Colonic mucosa (tissue), 4 donors: ENCODE measurements around the gene LDAF1. TPM values are rescaled to one million over a fixed set of nuclear protein-coding genes. Genes with fewer than 3 reads are reported as not detected.
A peak's percentile ranks its signal among the peaks of the same experiment; 100 is the strongest.
"Not testable (repeated sequence)": the region's sequence is repeated elsewhere in the genome, so short reads cannot be mapped to it uniquely, and the experiment has no call there.

Experiments
- DNase-seq: peaks from one replicate; pipeline ENCODE4 v3.0.0-alpha.2; 2020
- H3K27ac ChIP-seq: fragments of 200-600 bp; one replicate; pipeline ENCODE4 v1.8.0; 2021
- H3K27me3 ChIP-seq: fragments of 200-600 bp; one replicate; pipeline ENCODE4 v1.8.0; 2021
- H3K36me3 ChIP-seq: fragments of 200-600 bp; one replicate; pipeline ENCODE4 v1.8.0; 2021
- H3K4me1 ChIP-seq: fragments of 200-600 bp; one replicate; pipeline ENCODE4 v1.8.0; 2021; ENCODE audit warnings: mild to moderate bottlenecking
- H3K4me3 ChIP-seq: fragments of 200-600 bp; one replicate; pipeline ENCODE4 v1.8.0; 2021
- H3K9ac ChIP-seq, 2 donors: one replicate each; pipeline ENCODE4 v1.7.0; 2013; ENCODE audit warnings: control low read depth in 2 of 2, low read depth in 2 of 2, low read length in 2 of 2
- H3K9me3 ChIP-seq: fragments of 200-600 bp; one replicate; pipeline ENCODE4 v1.8.0; 2021
- intact Hi-C: fragments of 100-400 bp; cut with DNase I; formaldehyde crosslinking; loops from one replicate; pipeline ENCODE4 v1.14.1; 2022
- total RNA-seq, 2 donors: library from RNA; stranded (reverse); fragmentation: NEBNext Ultra II Directional in 1 of 2; extraction: Animal tissue kit (Norgen Biotek cat#: 25700) in 1 of 2; gene quantifications; one replicate each; pipeline ENCODE4 v1.2.1, GENCODE V29; 2021
- TF ChIP-seq, protein P1 (sequence below): fragments of 200-600 bp; IDR thresholded peaks from one replicate; pipeline ENCODE4 v1.8.0; 2022; ENCODE audit warnings: antibody characterized with exemption, mild to moderate bottlenecking
- donor health status: healthy.
- donor health status: DM: no; HTN: no; CAD: no.
- donor health status: DM: no; HTN: no; CAD: no.

Gene LDAF1
- total RNA-seq = 10 to 100 TPM; 25.6 to 58.2 TPM

DNA sequence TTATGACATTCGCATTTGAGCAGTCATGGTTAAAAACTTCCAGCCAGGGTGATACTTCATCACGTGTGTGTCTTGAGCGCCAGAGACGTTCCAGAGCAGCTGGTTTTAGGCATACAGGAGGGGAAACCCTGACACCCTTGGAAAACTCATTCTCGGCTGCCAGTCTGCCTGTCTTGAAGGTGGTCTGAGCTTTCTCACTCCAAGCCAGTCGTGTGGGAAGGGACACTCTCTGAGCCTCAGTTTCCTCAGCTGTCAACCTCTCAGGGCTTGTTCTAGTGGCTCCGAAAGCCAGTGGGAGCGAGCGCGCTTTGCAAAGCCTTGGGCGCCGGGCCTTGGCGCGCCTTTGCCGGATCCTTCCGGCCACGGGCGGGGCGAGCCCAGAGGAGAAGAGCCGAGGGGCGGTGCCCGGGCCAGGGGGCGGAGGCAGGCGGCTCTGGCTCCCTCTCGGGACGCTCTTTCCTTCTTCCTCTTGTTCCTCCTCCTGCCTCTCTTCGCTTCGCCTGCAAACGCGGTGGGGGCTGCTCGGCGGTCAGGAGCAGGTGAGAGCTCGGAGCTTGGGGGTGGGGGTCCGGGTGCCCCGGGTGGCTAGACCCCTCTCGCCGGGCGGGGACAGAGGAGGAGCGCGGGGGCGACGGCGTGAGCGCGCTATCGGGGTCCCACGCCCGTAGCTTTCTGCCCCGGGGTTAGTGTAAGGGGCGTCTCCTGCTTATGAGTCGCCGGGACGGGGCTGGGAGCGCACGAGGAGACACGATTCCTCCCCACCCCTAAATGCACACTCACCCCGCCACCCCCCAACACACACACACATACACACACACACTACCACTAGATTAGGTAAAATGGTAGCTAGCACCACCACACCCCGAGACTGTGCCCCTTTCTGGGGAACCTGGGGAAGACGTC, at the start of gene LDAF1:
LDAF1 (plus strand) TSS at position 467 of the 903 bp plus-strand sequence. CDS start 2,509 bp downstream, outside the sequence.
- Histone ChIP-seq H3K9ac (peak within 1 kb of the TSS; percentile 86 to 96), H3K9me3 (no peaks in the 10 kb centered on the region), H3K4me1 (peaks cover 11% of the 10 kb centered on the region), H3K4me3 (peak within 1 kb of the TSS; percentile 85), H3K27ac (peak within 1 kb of the TSS; percentile 76), H3K36me3 (no peaks in the 10 kb centered on the region), H3K27me3 (no peaks in the 10 kb centered on the region)
- intact Hi-C loops = loop anchor here (5.0 to 10.0 kb wide), 2 partner anchors 144 to 1166 kb away; no protein-coding TSS in a partner anchor
- DNase-seq = peak; percentile 93
- TF ChIP-seq, protein P1, sequence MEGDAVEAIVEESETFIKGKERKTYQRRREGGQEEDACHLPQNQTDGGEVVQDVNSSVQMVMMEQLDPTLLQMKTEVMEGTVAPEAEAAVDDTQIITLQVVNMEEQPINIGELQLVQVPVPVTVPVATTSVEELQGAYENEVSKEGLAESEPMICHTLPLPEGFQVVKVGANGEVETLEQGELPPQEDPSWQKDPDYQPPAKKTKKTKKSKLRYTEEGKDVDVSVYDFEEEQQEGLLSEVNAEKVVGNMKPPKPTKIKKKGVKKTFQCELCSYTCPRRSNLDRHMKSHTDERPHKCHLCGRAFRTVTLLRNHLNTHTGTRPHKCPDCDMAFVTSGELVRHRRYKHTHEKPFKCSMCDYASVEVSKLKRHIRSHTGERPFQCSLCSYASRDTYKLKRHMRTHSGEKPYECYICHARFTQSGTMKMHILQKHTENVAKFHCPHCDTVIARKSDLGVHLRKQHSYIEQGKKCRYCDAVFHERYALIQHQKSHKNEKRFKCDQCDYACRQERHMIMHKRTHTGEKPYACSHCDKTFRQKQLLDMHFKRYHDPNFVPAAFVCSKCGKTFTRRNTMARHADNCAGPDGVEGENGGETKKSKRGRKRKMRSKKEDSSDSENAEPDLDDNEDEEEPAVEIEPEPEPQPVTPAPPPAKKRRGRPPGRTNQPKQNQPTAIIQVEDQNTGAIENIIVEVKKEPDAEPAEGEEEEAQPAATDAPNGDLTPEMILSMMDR = no peak

DNA sequence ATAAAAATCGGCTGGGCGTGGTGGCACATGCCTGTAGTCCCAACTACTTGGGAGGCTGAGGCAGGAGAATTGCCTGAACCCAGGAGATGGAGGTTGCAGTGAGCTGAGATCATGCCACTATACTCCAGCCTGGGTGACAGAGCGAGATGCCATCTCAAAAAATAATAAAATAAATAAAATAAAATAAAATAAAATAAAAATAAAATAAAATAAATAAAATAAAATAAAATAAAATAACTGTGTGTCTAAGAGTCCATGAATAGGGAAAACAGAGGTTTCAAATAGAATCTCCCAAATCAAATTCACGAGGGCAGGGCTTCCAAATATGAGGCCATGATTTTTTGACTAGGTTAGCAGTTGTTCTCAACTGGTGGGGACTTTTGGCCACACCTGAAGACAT, 42.9 kb upstream of the LDAF1 start:
- H3K27me3 ChIP-seq, H3K4me1 ChIP-seq, intact Hi-C loops, DNase-seq, H3K36me3 ChIP-seq, H3K27ac ChIP-seq, H3K9me3 ChIP-seq, H3K4me3 ChIP-seq, H3K9ac ChIP-seq: not testable (repeated sequence)

DNA sequence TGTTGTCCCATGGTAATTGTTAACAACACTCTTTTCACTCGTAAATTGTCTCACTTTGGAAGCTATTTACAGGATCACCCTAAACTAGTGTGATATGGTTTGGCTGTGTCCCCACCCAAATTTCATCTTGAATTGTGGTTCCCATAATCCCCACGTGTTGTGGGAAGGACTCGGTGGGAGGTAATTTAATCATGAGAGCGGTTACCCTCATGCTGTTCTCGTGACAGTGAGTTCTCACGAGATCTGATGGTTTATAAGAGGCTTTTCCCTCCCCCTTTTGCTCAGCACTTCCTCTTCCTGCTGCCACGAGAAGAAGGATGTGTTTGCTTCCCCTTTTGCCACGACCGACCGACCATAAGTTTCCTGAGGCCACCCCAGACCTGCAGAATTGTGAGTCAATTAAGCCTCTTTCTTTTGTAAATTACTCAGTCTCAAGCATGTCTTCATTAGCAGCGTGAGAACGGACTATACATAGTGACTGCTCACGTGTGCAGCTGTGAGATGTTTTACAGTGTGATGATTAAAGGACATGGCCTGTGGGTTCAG, 42.3 kb upstream of the LDAF1 start:
- Histone ChIP-seq H3K9ac (no peak overlapping the region), H3K4me1 (no peaks in the 10 kb centered on the region), H3K9me3 (no peaks in the 10 kb centered on the region), H3K27ac (no peak overlapping the region), H3K27me3 (no peaks in the 10 kb centered on the region), H3K36me3 (no peaks in the 10 kb centered on the region), H3K4me3 (no peak overlapping the region)
- TF ChIP-seq, protein P1 = no peak
- intact Hi-C loops = no loop called here
- no peak for DNase-seq

DNA sequence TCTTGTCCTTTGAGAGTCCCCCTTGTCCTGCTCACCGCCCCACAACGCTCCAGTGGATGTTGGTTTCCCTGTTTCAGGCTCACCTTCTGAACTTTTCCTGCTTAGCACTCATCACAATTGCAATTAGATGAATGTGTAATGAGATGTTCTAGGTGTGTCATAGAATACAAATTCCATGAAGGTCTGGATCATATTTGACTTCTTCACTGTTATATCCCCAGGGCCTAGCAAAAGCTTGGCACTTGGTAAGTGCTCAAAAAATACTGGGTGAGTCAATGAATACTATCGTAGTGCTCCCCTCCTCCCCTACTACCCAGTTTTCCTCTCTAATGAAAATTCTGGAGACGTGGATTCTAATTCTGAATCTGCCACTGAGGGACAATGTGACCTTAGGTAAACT, 40.9 kb upstream of the LDAF1 start:
- TF ChIP-seq, protein P1 = no peak
- H3K36me3 ChIP-seq = no peaks in the 10 kb centered on the region
- H3K4me3 ChIP-seq = no peak overlapping the region
- no peak overlapping the region for H3K9ac ChIP-seq
- H3K27ac ChIP-seq = no peak overlapping the region
- DNase-seq = no peak
- H3K4me1 ChIP-seq = no peaks in the 10 kb centered on the region
- H3K9me3 ChIP-seq = no peaks in the 10 kb centered on the region
- no peaks in the 10 kb centered on the region for H3K27me3 ChIP-seq
- intact Hi-C loops = no loop called here

DNA sequence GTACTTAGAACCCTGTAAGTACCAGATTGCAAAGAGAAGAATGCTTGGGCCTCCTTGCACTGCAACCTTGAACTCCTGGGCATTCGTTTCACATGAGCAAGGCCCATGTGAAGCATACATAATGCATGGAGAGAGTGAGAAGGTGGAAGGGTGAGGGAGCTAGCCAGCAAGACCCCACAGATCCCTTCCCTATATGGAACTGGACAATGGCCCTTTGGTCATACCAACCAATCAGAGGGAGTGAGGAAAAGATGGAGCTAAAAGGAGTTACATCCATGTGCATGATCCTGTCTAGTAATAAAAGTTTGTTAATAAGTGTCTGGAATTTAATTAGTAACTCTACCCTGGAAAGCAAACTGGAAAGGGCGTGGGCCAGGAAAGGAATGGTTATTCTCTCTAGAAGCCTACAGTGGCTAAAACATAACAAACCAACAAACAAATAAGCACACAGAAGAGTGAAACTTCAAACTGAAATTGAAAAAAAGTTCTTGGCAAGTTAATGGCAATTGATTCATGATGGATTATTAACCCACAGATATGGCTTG, 37.4 kb upstream of the LDAF1 start:
- no peak for DNase-seq
- H3K27ac ChIP-seq = no peak overlapping the region
- no peaks in the 10 kb centered on the region for H3K9me3 ChIP-seq
- TF ChIP-seq, protein P1 = no peak
- intact Hi-C loops = no loop called here
- H3K4me3 ChIP-seq = no peak overlapping the region
- no peak overlapping the region for H3K9ac ChIP-seq
- no peaks in the 10 kb centered on the region for H3K36me3 ChIP-seq
- H3K27me3 ChIP-seq = no peaks in the 10 kb centered on the region
- no peaks in the 10 kb centered on the region for H3K4me1 ChIP-seq
